OCI-LY3 (cell line): Measurements from ENCODE around the gene RAB3GAP2.

Experiments used
- CTCF ChIP-seq: fragments of 200-600, 300-600 bp; sonication (generic); IDR thresholded peaks from 2 replicates; pipeline ENCODE4 v1.5.1; 2014; ENCODE audit warnings: antibody characterized with exemption, low read length, low read depth
- EZH2phosphoT487 ChIP-seq: fragments of 200-600 bp; shearing (Covaris generic); IDR thresholded peaks from 2 replicates; pipeline ENCODE4 v1.6.1; 2018; ENCODE audit warnings: antibody characterized with exemption, mixed run types, low read depth

GRCh38 chr1:220166853-220167252, 105.4 kb downstream of the RAB3GAP2 start:
- TF ChIP-seq CTCF (no peak), EZH2phosphoT487 (no peak)
